ENCODE measurements around the gene WDR88. TPM values are rescaled to one million over a fixed set of nuclear protein-coding genes. Genes with fewer than 3 reads are reported as not detected.

The WDR88 gene
- polyA plus RNA-seq (2012; ENCODE audit: insufficient read depth, insufficient read length, low read depth), result 0.63 TPM

GRCh38 chr19:33132021-33132420 is at the start of gene WDR88:
TSS of gene WDR88 (plus strand) at chr19:33132114. CDS start at chr19:33132170, 56 bp downstream.
- peaks cover 6% of the 10 kb centered on the region; the same call in 1 of the 2 replicates for H3K4me1 ChIP-seq
- no peak for TF ChIP-seq CTCF (IDR thresholded peaks at IDR 0.05; ENCODE audit: low read depth, low read length)

GRCh38 chr19:33085570-33086128 is 46.3 kb upstream of the WDR88 start:
- Histone ChIP-seq H3K36me3 (peaks cover 11% of the 10 kb centered on the region), H3K4me3 (ENCODE audit: low read depth, low read length) (no peak overlapping the region), H3K4me1 (peaks cover 4% of the 10 kb centered on the region), H3K9me3 (no peaks in the 10 kb centered on the region), H3K27me3 (no peaks in the 10 kb centered on the region)
- DNase-seq, result no peak
- no peak for TF ChIP-seq CTCF (IDR thresholded peaks at IDR 0.05; ENCODE audit: low read depth, low read length)

More at GRCh38 chr19:33132021-33132420, at the start of gene WDR88:
- no peak within 1 kb of the TSS for H3K4me3 ChIP-seq (ENCODE audit: low read depth, low read length)
- DNase-seq, result no peak
- H3K36me3 ChIP-seq, result peaks cover 7% of the 10 kb centered on the region
- no peaks in the 10 kb centered on the region for H3K27me3 ChIP-seq
- no peaks in the 10 kb centered on the region for H3K9me3 ChIP-seq

GRCh38 chr19:33086955-33087354 is 45.0 kb upstream of the WDR88 start:
- Histone ChIP-seq H3K4me3 (ENCODE audit: low read depth, low read length) (no peak overlapping the region), H3K36me3 (peaks cover 16% of the 10 kb centered on the region), H3K27me3 (no peaks in the 10 kb centered on the region), H3K4me1 (peaks cover 4% of the 10 kb centered on the region), H3K9me3 (no peaks in the 10 kb centered on the region)
- DNase-seq, result no peak
- TF ChIP-seq CTCF (IDR thresholded peaks at IDR 0.05; ENCODE audit: low read depth, low read length), result no peak

GRCh38 chr19:33089010-33089409 is 42.9 kb upstream of the WDR88 start:
- Histone ChIP-seq H3K36me3 (peaks cover 31% of the 10 kb centered on the region), H3K9me3 (no peaks in the 10 kb centered on the region), H3K4me1 (peaks cover 4% of the 10 kb centered on the region), H3K4me3 (ENCODE audit: low read depth, low read length) (no peak overlapping the region), H3K27me3 (no peaks in the 10 kb centered on the region)
- DNase-seq, result no peak
- TF ChIP-seq CTCF (IDR thresholded peaks at IDR 0.05; ENCODE audit: low read depth, low read length), result no peak

GRCh38 chr19:33090179-33090578 is 41.7 kb upstream of the WDR88 start:
- H3K9me3 ChIP-seq, result no peaks in the 10 kb centered on the region
- peaks cover 4% of the 10 kb centered on the region for H3K4me1 ChIP-seq
- H3K27me3 ChIP-seq, result no peaks in the 10 kb centered on the region
- TF ChIP-seq CTCF (IDR thresholded peaks at IDR 0.05; ENCODE audit: low read depth, low read length), result no peak
- no peak for DNase-seq
- peaks cover 36% of the 10 kb centered on the region for H3K36me3 ChIP-seq
- no peak overlapping the region for H3K4me3 ChIP-seq (ENCODE audit: low read depth, low read length)

GRCh38 chr19:33093420-33094210 is 38.3 kb upstream of the WDR88 start:
- Histone ChIP-seq H3K4me3 (ENCODE audit: low read depth, low read length) (no peak overlapping the region), H3K4me1 (no peaks in the 10 kb centered on the region), H3K9me3 (no peaks in the 10 kb centered on the region), H3K36me3 (peaks cover 53% of the 10 kb centered on the region), H3K27me3 (no peaks in the 10 kb centered on the region)
- no peak for DNase-seq
- no peak for TF ChIP-seq CTCF (IDR thresholded peaks at IDR 0.05; ENCODE audit: low read depth, low read length)

Data from BE2C (cell line).